Uterus (tissue), 2 donors: ENCODE results near the gene DMRT2.

Experiments used
- CTCF ChIP-seq, 4 experiments: fragments of 200-600 bp in 2 of 4; fragments of 450-650 bp in 2 of 4; sonication (generic) in 2 of 4; IDR thresholded peaks; one replicate each; pipeline ENCODE4 v1.5.1; 2016 to 2019; ENCODE audit warnings: antibody characterized with exemption in 4 of 4, mild to moderate bottlenecking in 2 of 4, moderate library complexity in 1 of 4
- POLR2A ChIP-seq, 2 donors: fragments of 450-650 bp; IDR thresholded peaks; one replicate each; pipeline ENCODE4 v1.6.1; 2016; ENCODE audit warnings: antibody characterized with exemption in 2 of 2, mild to moderate bottlenecking in 1 of 2, moderate library complexity in 1 of 2

GRCh38 chr9:1100201-1100600 is 50.0 kb downstream of the DMRT2 start:
- TF ChIP-seq CTCF (IDR thresholded peaks at IDR 0.05) (no peak), POLR2A (IDR thresholded peaks at IDR 0.05) (no peak)
